ENCODE measurements around the gene FAM200B.
"Not testable (repeated sequence)": the region's sequence is repeated elsewhere in the genome, so short reads cannot be mapped to it uniquely, and the experiment has no call there.

Gene FAM200B

DNA sequence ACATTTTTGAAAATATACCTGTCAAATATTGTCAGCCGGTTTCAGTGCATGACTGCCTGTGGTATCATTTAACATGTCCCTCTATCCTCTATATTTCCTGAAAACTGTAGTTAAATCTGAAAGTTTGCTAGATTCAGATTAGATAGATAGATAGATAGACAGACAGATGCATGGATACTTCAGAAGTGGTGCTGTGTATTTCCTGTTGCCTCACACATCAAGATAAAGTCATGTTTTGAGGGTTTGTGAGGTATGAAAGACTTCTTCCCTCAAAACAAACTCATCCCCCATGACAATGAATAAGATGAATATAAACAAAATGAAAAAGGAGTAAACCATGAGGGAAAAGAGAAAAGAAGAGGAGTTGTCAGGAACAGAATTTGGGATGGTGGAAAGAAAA, 15.2 kb downstream of the FAM200B start:
- no peak for DNase-seq

DNA sequence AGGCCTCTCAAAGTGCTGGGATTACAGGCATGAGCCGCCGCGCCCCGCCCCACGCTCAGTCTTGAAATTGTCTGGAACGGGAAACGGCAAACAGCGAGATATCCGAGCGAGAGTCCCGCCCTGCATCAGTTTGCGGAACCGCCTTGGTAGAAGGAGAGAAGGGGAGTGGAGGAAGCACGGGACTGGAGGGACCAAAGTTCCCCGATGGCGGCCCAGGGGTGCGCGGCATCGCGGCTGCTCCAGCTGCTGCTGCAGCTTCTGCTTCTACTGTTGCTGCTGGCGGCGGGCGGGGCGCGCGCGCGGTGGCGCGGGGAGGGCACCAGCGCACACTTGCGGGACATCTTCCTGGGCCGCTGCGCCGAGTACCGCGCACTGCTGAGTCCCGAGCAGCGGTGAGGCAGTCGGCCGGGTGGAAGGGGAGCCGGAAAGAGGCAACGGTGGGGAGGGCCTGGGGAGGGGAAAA, 21.3 kb downstream of the FAM200B start, which contains the start of gene BST1:
Gene BST1, plus strand, starts transcription at position 125 of the 463 bp plus-strand sequence. Its CDS starts 80 bp downstream, at position 205.
- no peak for DNase-seq

DNA sequence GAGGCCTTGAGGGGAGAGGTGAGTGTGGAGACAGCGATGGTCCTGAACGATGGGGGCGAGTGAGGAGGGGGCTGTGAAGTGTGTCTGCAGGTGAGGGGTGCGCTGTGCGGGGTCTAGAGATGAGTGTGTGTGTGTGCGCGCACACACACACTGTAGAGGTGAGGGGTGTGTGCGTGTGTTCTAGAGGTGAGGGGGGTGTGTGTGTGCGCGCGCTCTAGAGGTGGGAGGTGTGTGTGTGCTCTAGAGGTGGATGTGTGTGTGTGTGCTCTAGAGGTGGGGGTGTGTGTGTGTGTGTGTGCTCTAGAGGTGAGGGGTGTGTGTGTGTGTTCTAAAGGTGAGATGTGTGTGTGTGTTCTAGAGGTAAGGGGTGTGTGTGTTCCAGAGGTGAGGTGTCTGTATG, 21.8 kb downstream of the FAM200B start:
- DNase-seq = no peak

DNA sequence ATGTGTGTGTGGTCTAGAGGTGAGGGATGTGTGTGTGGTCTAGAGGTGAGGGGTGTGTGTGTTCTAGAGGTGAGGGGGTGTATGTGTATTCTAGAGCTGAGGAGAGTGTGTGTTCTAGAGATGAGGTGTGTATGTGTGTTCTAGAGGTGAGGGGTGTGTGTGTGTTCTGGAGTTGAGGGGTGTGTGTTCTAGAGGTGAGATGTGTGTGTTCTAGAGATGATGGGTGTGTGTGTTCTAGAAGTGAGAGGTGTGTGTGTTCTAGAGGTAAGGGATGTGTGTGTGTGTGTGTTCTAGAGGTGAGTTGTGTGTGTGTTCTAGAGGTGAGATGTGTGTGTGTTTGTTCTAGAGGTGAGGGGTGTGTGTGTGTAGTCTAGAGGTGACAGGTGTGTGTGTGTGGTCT, 22.5 kb downstream of the FAM200B start:
- DNase-seq = no peak

DNA sequence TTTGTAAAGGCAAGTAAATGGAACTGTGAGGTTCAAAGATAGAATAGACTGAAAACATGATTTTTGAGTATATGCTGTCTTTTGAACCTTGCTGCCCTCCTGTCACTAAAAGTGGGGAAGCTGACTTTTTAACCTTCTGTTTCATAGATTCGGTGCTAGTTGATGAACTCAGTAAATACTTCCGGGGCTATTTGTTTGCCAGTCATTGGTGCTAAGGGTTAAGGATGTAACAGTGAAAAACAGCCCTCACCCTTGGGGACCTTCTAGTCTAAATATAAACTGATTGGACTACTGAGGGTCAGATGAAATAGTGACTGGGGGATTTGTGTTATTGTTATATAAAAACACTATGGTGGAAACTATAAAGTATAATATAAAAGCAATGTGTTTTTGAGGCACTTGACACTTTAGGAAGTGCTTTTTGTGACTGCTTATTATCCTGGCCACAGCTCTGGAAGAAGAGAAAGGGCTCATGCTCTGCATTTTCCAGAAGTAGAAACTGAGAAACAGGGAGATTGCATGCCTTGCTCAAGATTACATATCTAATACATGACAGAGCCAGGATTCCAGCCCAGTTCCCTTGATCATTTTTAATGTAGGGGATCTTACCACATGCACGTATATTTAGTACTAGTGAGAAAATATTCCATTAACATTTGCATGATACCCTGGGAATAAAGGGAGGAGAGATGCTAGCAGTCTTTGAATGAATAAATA, 25.2 kb downstream of the FAM200B start:
- DNase-seq = no peak

DNA sequence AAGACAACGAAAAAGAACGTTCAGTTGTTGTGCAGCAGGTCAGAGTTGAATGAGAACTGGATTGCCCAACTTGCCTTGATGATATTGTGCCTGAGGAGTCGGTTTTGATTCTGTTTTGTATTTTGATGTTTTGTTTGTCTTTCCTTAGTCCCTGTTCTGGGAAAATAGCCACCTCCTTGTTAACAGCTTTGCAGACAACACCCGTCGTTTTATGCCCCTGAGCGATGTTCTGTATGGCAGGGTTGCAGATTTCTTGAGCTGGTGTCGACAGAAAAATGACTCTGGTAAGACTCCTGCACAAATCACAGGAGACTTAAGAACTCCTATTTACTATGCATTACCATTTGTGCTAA, 25.7 kb downstream of the FAM200B start:
- DNase-seq = no peak

DNA sequence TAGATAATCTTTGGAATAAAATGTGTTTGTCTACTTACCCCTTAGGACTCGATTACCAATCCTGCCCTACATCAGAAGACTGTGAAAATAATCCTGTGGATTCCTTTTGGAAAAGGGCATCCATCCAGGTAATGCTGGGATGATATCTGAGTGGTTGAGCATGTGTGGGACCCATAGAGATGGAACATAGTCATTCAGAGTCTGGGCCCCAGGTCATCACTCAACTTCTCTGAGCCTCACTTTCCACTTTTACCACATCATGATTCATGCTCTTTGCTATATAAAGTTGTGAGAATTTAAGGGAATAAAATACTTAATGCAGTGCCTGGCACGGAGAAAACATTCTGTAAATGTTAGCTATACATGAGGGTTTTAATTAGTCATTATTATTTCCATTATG, 30.1 kb downstream of the FAM200B start:
- DNase-seq = no peak

DNA sequence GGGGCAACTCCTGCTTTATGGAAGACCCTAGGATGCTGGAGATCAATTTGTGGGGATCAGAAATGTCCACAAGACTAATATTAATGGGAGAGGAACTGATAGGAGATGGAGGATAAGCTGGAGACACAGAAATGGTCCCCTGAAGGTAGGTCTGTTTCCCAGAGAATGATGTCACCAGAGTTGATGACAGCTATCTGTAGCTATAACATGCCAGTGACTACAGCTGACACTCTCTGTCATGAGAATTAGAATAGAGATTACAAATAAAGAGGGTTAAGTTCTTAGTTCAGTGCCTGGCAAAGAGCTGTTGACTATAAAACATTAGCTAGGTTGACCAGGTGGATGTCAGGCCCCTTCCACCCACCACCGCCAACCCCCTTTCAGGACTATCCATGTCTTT, 30.6 kb downstream of the FAM200B start:
- DNase-seq = no peak

DNA sequence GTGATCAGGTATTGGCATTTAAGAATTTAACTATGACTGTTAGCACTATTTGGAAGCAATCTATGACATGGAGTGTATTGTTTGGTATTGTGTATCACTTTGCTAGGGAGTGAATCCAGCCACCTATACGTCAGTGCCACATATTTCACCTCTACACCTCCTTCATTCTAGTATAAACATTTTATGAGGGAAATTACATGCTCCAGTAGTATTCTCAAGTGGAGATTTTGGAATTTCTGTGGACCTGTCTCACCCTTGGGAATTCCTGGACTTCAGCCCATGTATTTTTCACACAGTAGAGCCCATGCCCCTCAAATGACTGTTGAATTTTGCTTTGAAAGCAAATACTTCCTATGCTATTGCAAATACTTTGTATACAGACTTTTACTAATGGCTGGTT, 32.5 kb downstream of the FAM200B start:
- DNase-seq = no peak

DNA sequence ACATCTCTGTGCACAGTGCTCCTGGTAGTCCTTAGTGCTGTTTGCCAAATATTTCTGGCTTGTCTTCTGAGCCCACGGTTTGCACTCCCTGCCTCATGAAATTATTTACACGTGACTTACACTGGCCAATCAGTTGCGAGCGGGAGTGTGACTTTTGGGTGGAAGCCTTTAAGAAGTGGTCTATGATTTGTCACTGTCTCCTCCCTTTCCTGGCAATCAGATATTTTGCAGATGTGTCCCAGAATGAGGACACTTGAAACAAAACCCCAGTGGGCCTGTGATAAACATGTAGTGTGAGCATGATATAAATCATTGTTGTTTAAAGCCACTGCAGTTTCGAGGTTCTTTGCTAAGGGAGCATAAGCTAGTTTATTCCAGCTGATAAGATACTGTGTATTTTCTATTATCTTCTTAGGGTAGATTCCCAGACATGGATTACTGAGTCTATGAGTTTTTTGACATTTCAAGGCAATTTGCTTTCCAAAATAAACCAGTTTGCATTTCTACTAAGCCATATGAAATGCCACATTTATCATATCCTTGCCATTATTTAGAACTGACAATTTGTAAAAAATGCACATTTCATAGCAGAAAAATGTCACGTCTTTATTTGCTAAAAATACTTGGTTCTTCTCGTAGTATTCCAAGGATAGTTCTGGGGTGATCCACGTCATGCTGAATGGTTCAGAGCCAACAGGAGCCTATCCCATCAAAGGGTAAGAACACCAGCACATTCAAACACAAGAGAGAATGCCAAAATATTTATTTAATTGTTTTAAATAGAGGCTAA, 33.2 kb downstream of the FAM200B start:
- no peak for DNase-seq

DNA sequence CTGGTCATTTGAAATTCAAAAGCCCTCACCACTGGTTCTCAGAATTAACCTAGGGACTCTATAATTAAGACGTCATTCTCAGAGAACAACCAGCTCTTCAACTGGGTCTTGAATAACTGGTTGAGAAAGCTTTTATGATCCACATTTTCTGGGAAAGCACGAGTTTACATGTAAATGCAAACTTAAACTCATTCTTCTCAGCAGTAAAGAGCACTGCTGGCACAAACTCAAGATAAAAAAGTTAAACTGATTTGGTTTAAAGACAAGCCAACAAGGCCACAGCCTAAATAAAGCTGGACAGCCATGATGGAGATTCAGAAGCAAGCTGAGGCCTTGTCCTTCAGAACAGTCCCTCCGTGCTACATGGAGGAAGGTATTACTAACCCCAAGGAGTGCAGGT, 34.5 kb downstream of the FAM200B start:
- no peak for DNase-seq

DNA sequence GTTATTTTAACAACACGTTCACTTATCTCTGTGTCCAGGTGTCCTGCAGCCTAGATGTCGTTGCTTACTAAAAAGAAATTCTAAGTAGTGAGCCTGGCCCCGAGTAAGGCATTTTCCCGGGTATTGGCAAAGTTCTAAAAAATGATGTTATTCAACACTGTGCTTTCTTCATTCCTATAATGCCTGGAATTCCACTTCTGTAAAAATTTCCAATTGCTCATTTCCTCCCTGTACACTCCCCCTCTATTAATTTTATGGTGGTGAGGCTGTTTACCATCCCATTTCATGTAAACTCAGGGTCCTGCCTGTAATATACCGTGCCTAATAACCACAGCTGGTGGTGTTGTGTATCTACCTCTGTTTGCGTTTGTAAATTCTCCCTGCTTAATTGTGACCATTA, 35.5 kb downstream of the FAM200B start:
- peak in 1 of 3 experiments; percentile 52 for DNase-seq

DNA sequence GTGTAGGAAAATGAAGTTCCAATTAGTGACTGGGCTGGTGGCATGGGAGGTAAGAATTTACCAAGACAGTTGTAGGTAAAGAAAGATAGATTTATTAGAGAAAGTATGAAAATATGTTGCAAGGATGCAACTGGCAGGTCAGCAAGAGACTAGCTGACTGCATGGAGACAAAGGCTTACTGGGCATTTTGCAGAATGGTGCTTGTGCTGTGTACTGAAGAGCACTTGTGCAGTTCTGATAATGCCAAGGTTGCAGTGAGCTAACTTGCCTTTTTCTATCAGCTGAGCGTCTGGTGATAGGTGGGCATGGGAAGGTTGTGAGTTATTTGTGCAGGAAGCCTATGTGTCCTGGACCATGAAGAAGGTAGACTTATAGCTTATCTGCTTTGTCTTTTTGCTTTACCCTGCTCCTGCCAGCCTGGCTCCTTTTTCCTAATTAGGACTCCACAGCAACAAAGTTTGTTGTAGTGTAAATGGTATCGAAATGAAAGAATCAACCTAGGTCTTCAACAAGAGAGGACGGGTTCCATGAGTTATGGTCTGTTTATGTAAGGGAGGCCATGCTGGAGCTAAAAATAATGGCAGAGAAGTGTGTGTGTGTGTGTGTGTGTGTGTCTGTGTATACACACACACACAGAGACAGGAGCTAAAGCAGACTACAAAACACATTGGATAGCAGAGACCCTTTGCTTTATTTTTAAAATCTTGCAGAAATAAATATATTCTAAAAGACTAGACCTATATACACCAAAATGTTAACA, 36.2 kb downstream of the FAM200B start:
- peak in 1 of 3 experiments; percentile 38 for DNase-seq

DNA sequence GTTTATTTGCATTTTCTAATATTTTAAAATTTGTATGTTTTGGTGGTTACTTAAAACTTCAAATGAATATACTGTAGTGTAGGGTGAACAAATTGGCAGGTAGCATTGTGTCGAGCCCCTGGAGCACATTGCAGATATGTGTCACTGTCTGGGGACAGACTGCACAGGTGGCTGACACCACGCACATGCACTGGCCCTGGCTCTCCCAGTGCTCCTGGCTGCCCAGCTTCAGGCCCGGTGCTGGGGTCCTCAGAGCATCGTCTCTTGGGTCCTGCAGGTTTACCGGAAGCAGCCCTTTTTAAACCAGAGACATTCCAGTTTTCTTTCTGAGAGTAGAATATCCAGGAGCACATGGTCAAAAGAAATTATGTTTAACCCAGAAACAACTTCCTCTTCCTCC, 36.8 kb downstream of the FAM200B start:
- no peak for DNase-seq

DNA sequence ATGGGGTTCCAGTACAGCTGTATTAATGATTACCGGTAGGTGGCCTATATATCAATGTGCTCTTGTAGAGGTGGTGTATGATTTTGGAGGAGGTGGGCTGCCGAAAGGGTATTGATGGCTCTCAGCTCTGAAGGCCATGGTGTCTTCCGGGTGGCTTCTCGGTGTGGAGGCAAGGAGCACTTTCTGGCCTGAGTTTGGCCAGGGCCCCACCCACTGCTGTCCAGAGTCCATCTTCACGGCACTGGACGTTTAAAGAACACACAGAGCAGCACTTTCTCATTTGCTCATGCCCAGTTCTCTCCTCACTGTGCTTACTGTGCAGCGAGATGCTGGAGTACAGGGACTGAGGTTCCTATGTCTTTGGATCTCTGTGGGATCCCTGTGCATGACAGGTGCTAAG, 37.3 kb downstream of the FAM200B start:
- no peak for DNase-seq

DNA sequence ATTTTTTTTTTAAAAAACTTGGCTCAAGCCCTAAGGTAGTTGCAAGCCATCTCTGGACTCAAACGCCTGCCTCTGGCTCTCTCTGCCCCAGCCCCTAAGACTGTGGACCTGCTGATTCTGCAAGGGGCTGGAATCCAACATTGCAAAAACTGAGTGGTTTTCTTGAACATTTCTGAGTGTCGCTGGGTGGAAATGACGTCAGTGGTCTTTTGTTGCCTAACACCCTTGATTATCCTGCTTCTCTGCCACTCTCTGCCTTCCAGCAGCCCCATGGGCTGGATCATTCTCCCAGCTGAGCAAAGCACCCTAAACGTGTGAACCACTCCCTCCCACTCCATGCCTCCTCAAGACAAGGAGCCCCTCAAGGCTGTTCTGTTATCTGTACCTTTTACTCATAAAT, 37.9 kb downstream of the FAM200B start:
- no peak for DNase-seq

DNA sequence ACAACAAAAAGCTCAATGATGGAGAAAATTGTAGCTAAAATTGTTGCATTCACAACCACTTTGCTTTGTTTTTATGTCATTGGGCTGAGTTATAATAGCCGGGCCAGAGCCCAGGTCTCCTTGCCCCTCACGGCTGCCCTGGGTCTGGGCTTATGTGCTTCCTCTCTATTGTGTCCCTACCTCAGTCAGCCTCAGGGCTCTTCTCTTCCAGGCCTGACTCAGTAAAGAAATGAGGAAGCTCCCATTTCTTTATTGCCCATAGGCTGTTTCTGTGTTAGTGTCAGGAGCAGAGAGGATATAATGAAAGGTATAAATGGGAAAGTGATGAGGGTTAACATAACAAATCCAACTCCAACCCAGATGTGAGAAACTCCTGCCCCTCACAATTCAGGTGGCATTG, 39.2 kb downstream of the FAM200B start:
- DNase-seq = no peak

DNA sequence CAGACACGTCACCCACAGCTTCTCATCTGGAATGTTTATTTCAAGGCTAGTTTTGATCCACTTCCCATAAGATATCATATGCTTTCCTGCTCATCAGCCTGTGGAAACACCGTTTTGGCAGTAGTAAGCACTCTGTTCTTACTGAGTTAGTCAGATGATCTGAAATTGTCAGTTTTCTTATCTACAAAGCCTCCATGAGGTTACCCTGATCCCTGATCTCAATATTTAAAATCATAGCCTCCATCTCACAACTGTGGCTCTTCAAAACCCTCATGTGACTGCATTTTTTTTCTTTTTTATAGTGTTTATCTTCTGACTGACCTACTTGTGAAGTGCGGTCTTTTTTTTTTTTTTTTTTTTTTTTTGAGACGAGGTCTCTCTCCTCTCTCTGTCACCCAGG, 44.0 kb downstream of the FAM200B start:
- DNase-seq = no peak

DNA sequence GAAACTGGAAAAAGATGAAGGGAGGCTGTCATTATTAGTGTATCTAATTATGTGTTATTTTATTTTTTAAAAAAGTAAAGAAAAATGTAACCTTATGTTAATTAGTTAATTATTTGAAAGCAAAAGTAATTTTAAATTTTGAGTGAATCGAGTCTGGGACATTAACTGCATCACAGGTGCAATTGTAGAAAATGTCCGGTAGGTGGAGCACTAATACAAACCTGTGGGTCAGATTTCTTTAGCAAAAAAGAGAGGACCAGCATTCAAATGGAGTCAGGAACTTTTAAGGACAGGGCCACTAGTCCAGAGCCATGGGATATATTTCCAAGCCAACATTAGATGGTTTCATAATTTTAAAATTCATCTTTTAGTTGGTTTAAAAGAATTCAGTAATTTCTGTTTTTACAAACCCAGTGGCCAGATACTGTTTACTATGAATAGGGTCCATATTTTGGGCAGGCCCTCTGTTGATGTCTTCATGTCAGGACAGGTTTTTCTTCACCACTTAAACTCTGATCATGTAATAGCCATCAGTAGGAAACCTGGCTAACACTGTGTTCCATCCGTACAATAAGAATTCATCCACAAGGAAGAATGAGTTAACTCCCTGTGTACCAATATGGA, 48.4 kb downstream of the FAM200B start:
- DNase-seq = peak; percentile 26 to 79 (median 59)

DNA sequence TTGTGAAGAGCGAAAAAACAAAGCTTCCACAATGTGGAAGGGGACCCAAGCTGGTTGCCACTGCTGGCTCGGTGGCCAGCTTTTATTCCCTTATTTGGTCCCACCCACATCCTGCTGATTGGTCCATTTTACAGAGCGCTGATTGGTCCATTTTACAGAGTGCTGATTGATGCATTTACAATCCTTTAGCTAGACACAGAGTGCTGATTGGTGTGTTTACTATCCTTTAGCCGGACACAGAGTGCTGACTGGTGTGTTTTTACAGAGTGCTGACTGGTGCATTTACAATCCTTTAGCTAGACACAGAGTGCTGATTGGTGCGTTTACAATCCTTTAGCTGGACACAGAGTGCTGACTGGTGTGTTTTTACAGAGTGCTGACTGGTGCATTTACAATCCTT, 51.4 kb downstream of the FAM200B start:
- DNase-seq = not testable (repeated sequence)

DNA sequence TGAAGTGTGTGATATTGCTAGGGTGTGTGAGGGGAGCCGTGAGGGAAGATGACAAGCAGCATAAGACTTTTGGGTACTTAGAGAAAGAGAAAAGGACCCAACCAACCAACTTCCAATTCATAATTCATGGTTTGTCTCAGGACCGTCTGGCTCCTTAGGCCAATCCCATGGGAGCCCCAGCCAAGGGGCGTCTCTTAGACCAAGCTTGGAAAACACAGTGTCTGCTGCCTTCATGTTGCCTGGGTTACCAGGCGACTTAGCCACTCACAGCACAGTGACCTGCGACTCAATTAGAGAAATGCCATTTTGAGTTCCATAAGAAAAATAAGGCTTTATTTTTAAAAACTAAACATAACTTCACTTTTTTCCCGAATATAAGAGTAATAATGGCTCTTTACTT, 53.9 kb downstream of the FAM200B start:
- no peak for DNase-seq

DNA sequence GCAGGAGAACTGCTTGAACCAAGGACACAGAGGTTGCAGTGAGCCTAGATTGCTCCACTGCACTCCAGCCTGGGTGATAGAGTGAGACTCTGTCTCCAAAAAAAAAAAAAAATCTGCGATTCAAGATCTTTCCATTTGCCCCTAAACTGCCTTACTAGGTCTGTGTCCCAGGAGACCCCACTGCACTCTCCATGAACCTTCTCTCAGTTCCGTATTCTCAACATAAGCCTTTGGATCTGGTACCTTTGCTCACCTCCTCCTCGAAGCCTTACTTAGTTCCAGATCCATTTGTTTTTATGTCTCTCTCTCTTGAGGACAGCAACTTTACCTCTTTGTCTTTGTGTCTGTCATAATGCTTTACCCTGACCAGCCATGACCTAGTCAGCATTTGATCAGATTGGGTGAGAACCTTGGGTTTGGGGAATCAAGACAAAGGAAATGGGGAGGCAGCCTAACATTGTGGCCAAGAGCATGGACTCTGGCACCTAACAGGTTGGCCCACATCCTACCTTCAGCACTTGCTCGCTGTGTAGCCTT, 55.0 kb downstream of the FAM200B start:
- DNase-seq = no peak

DNA sequence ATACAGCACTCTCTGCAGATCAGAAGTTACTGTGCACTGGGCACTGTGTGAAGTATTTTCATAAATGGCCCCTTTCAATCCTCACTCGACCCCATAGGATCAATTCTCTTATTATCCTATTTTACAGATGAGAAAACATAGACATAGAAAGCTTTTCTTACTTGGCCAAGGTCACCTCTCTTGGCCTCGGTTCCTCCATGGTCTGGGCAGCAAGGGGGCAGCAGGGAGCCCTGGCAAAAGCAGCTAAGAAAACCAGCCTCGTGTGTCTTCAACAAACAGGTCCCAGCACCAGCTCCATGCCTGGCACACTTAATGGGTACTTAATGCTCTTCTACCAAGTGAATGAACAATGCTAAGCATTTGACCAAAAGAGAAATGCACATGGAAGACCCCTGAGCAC, 55.6 kb downstream of the FAM200B start:
- no peak for DNase-seq

All from NCI-H1417 (cell line).